Heart right ventricle (tissue), 16 donors: ENCODE measurements around the gene LYL1. TPM values are rescaled to one million over a fixed set of nuclear protein-coding genes. Genes with fewer than 3 reads are reported as not detected.

ENCODE experiments used
- ATAC-seq, 8 donors: fragments of 200-7000 bp; cut with Tn5 transposase; one replicate each; pipeline ENCODE4 v1.9.1; 2020; ENCODE audit warnings: mild to moderate bottlenecking in 8 of 8, moderate library complexity in 8 of 8, moderate number of reproducible peaks in 1 of 8
- DNase-seq, 2 donors: peaks; one replicate each; pipeline ENCODE4 v3.0.0-alpha.2; 2020
- H3K27ac ChIP-seq, 10 donors: fragments of 200-600 bp; sonication (generic) in 2 of 10; one replicate each; pipeline versions ENCODE4 v1.5.0 to v1.8.0; 2020 to 2022; ENCODE audit warnings: mild to moderate bottlenecking in 3 of 10
- H3K27me3 ChIP-seq, 7 donors: fragments of 200-600 bp; one replicate each; pipeline ENCODE4 v1.8.0; 2021 to 2022; ENCODE audit warnings: mild to moderate bottlenecking in 2 of 7
- H3K36me3 ChIP-seq, 9 donors: fragments of 200-600 bp; sonication (generic) in 1 of 9; one replicate each; pipeline versions ENCODE4 v1.5.0 to v1.8.0; 2020 to 2022; ENCODE audit warnings: mild to moderate bottlenecking in 2 of 9
- H3K4me1 ChIP-seq, 9 donors: fragments of 200-600 bp; sonication (generic) in 1 of 9; one replicate each; pipeline versions ENCODE4 v1.5.0 to v1.8.0; 2020 to 2022; ENCODE audit warnings: mild to moderate bottlenecking in 4 of 9
- H3K4me3 ChIP-seq, 10 donors: fragments of 200-600 bp; sonication (generic) in 2 of 10; one replicate each; pipeline versions ENCODE4 v1.5.0 to v1.8.0; 2020 to 2022; ENCODE audit warnings: mild to moderate bottlenecking in 7 of 10, moderate library complexity in 2 of 10
- H3K9me3 ChIP-seq, 11 donors: fragments of 200-600 bp in 10 of 11; sonication (generic) in 2 of 11; one replicate each; pipeline versions ENCODE4 v1.5.0 to v1.8.0; 2013 to 2022; ENCODE audit warnings: mild to moderate bottlenecking in 2 of 11, control low read depth in 1 of 11, moderate library complexity in 1 of 11
- CTCF ChIP-seq, 9 donors: fragments of 200-600 bp; sonication (generic) in 2 of 9; IDR thresholded peaks; one replicate each; pipeline versions ENCODE4 v1.5.0 to v1.8.0; 2021 to 2022; ENCODE audit warnings: antibody characterized with exemption in 9 of 9, mild to moderate bottlenecking in 5 of 9, moderate library complexity in 1 of 9
- WGBS, 2 donors: extraction: QIAGEN DNeasy Blood & Tissue Kit; methylation state at CpG; one replicate each; pipeline ENCODE4 v1.1.7; 2013; ENCODE audit warnings: inconsistent platforms in 1 of 2; 5-methylcytosine and 5-hydroxymethylcytosine counted together
- intact Hi-C, 10 donors: fragments of 100-400 bp; cut with DNase I; formaldehyde crosslinking; loops; one replicate each; pipeline versions ENCODE4 v1.11.1 to v1.14.2; 2022
- polyA plus RNA-seq, 2 donors: library from polyadenylated mRNA; stranded (reverse); fragments of 200-250 nt; gene quantifications; one replicate each; pipeline ENCODE4 v1.2.3, GENCODE V29; 2013
- total RNA-seq, 10 donors: library from RNA; stranded (reverse); fragmentation: NEBNext Ultra II Directional in 3 of 10; extraction: Animal tissue kit (Norgen Biotek cat#: 25700) in 3 of 10; gene quantifications; one replicate each; pipeline versions ENCODE4 v1.2.1 to v1.2.4, GENCODE V29; 2021 to 2023
- donor health status: Arrhythmogenic right ventricular cardiomyopathy.
- donor health status: ischemic (EF 13 %, LVEDD 7.1; RV severe dilation, severe dysfunction).
- donor health status: healthy with polysubstance abuse.
- donor health status: DM: no; HTN: yes; CAD: no.
- donor health status: DM: no; HTN: no; CAD: no.
- donor health status: ischemic (EF 25% LVEDD 6.9; RV normal size, moderate dysfunction).
- donor health status: ischemic (EF 25% LVEDD 5.7; RV mildly dilated, moderate dysfunction).
- donor health status: healthy.
- donor health status: DM: yes; HTN: yes; CAD: no.
- donor health status: Ischemic cardiomyopathy.
- donor health status: ischemic (EF 35%, LVEDD 5.7; RV mildly dilated, moderate dysfunction).
- donor health status: nonischemic (EF 11% LVEDD 7.7; RV severe dilation, severe dysfunction).
- donor health status: DM: yes; HTN: yes; CAD: no.
- donor health status: PGD.
- donor health status: ischemic (EF 29% LVEDD 5.4; RV normal size, mild dysfunction).
- donor health status: nonischemic (EF 23%, LVEDD 6.1; RV moderate dilation, normal function).

Gene LYL1
- total and polyA plus RNA-seq, 12 donors: 3.4 to 13.0 (median 7.4) TPM

- peaks cover 54 to 94% (median 74%) of the 10 kb centered on the region in 9 donors for H3K4me1 ChIP-seq
- peak overlapping the region in 3 of 10 donors; percentile 16 to 31 (median 20) for H3K4me3 ChIP-seq
- intact Hi-C loops: loop anchor here in 2 of 10 donors (2.0 to 10.0 kb wide), 2 partner anchors 23 to 85 kb away; no protein-coding TSS in a partner anchor
- H3K9me3 ChIP-seq: no peaks in the 10 kb centered on the region
- DNase-seq (no peak), ATAC-seq (peak in 1 of 8 donors; percentile 8)
- H3K27me3 ChIP-seq: no peaks in the 10 kb centered on the region
- H3K27ac ChIP-seq: peak overlapping the region; percentile 66 to 99 (median 81)
- no peak for TF ChIP-seq CTCF (IDR thresholded peaks at IDR 0.05)
- WGBS, 2 donors: 53 to 60% methylated on average over 20 of the region's 20 CpGs
- peaks cover 0 to 21% (median 4%) of the 10 kb centered on the region in 9 donors for H3K36me3 ChIP-seq
These were observed 33.0 kb downstream of the LYL1 start for GRCh38 chr19:13069415-13070359.

- intact Hi-C loops: loop anchor here in 2 of 10 donors (2.0 to 10.0 kb wide), 2 partner anchors 25 to 83 kb away; no protein-coding TSS in a partner anchor
These were observed 34.4 kb downstream of the LYL1 start for GRCh38 chr19:13068085-13068846.

GRCh38 chr19:13066933-13067807, 35.5 kb downstream of the LYL1 start:
- Histone ChIP-seq H3K36me3 (no peaks in the 10 kb centered on the region), H3K27ac (peak overlapping the region in 9 of 10 donors; percentile 20 to 99 (median 98)), H3K9me3 (no peaks in the 10 kb centered on the region), H3K4me1 (peaks cover 70 to 100% (median 96%) of the 10 kb centered on the region in 9 donors), H3K4me3 (no peak overlapping the region), H3K27me3 (no peaks in the 10 kb centered on the region)
- no peak for ATAC-seq
- WGBS, 2 donors: 56 to 70% methylated on average over 17 of the region's 17 CpGs
- intact Hi-C loops: loop anchor here in 1 of 10 donors (10.0 kb wide), 1 partner anchor 82 kb away; no protein-coding TSS in a partner anchor
- no peak for DNase-seq
- no peak for TF ChIP-seq CTCF (IDR thresholded peaks at IDR 0.05)

More at GRCh38 chr19:13068085-13068846, 34.4 kb downstream of the LYL1 start:
- peaks cover 0 to 7% (median 0%) of the 10 kb centered on the region in 9 donors for H3K36me3 ChIP-seq
- peak in 2 of 9 donors; percentile 15 to 21 for TF ChIP-seq CTCF (IDR thresholded peaks at IDR 0.05)
- no peaks in the 10 kb centered on the region for H3K9me3 ChIP-seq
- H3K4me1 ChIP-seq: peaks cover 60 to 100% (median 88%) of the 10 kb centered on the region in 9 donors
- DNase-seq: no peak
- 50 to 58% methylated on average over 6 of the region's 6 CpGs for WGBS, 2 donors
- ATAC-seq: peak in 5 of 8 donors; percentile 18 to 43 (median 36)
- no peaks in the 10 kb centered on the region for H3K27me3 ChIP-seq
- no peak overlapping the region for H3K4me3 ChIP-seq
- peak overlapping the region in 9 of 10 donors; percentile 14 to 99 (median 83) for H3K27ac ChIP-seq
